DND-41 (cell line): ENCODE measurements around the gene RAD51B.

Experiments
- CTCF ChIP-seq: IDR thresholded peaks from 2 replicates; pipeline ENCODE4 v1.5.1; 2012; ENCODE audit warnings: borderline replicate concordance, low read length, moderate library complexity, mild to moderate bottlenecking; ENCODE audit not compliant: poor library complexity, severe bottlenecking; ENCODE audit errors: extremely low read depth
- EZH2 ChIP-seq: IDR thresholded peaks from 3 replicates; pipeline ENCODE4 v1.6.1; 2012; ENCODE audit warnings: borderline replicate concordance, low read depth, mild to moderate bottlenecking, moderate library complexity, low read length, inconsistent platforms; ENCODE audit not compliant: severe bottlenecking

GRCh38 chr14:68492381-68493151 lies 673.0 kb downstream of the RAD51B start:
- no peak for TF ChIP-seq CTCF
- TF ChIP-seq EZH2, result no peak
